RWPE2 (cell line): ENCODE measurements around the gene SH2D6.

Experiments
- ATAC-seq: fragments of 200-7000 bp; cut with Tn5 transposase; 3 replicates; pipeline ENCODE4 v1.9.1; 2021; ENCODE audit warnings: low read depth
- DNase-seq: peaks from one replicate; pipeline ENCODE4 v3.0.0-alpha.2; 2020; ENCODE audit warnings: low spot score
- H3K27ac ChIP-seq: fragments of 450-650 bp; 2 replicates; pipeline ENCODE4 v1.5.1; 2017; ENCODE audit warnings: mild to moderate bottlenecking; ENCODE audit not compliant: poor library complexity, severe bottlenecking
- H3K27me3 ChIP-seq: fragments of 250-450 bp; sonication (Bioruptor Pico); 2 replicates; pipeline ENCODE4 v1.5.1; 2021; ENCODE audit warnings: mild to moderate bottlenecking, moderate library complexity; ENCODE audit not compliant: insufficient read depth, poor library complexity, severe bottlenecking
- H3K36me3 ChIP-seq: fragments of 250-450 bp; sonication (Bioruptor Pico); 2 replicates; pipeline ENCODE4 v1.5.1; 2020; ENCODE audit warnings: low read depth, mild to moderate bottlenecking, moderate library complexity
- H3K4me1 ChIP-seq: fragments of 250-450 bp; sonication (Bioruptor Pico); 2 replicates; pipeline ENCODE4 v1.5.1; 2021; ENCODE audit warnings: mild to moderate bottlenecking, moderate library complexity; ENCODE audit not compliant: insufficient read depth, poor library complexity, severe bottlenecking
- H3K4me3 ChIP-seq: fragments of 250-450 bp; sonication (Bioruptor Pico); 2 replicates; pipeline ENCODE4 v1.5.1; 2021; ENCODE audit warnings: mild to moderate bottlenecking, moderate library complexity; ENCODE audit not compliant: severe bottlenecking
- H3K9me3 ChIP-seq: fragments of 250-450 bp; sonication (Bioruptor Pico); 2 replicates; pipeline ENCODE4 v1.5.1; 2021; ENCODE audit warnings: mild to moderate bottlenecking, moderate library complexity; ENCODE audit not compliant: severe bottlenecking
- CTCF ChIP-seq: fragments of 450-650 bp; IDR thresholded peaks from one replicate; pipeline ENCODE4 v1.5.1; 2017; ENCODE audit warnings: mild to moderate bottlenecking, moderate library complexity; ENCODE audit not compliant: poor library complexity, severe bottlenecking

Gene SH2D6

GRCh38 chr2:85485815-85486214 lies 67.3 kb downstream of the SH2D6 start:
- H3K27me3 ChIP-seq, result no peaks in the 10 kb centered on the region
- ATAC-seq (no peak), DNase-seq (no peak)
- no peaks in the 10 kb centered on the region for H3K36me3 ChIP-seq
- no peak for TF ChIP-seq CTCF
- no peaks in the 10 kb centered on the region for H3K4me1 ChIP-seq
- no peak overlapping the region for H3K27ac ChIP-seq
- H3K4me3 ChIP-seq, result no peak overlapping the region
- H3K9me3 ChIP-seq, result peaks cover 2% of the 10 kb centered on the region
